Psoas muscle (tissue), 8 donors: Measurements from ENCODE around the gene TBRG4. TPM values are rescaled to one million over a fixed set of nuclear protein-coding genes. Genes with fewer than 3 reads are reported as not detected.
A peak's percentile ranks its signal among the peaks of the same experiment; 100 is the strongest.

Experiments used
- ATAC-seq, 4 donors: fragments of 200-7000 bp; cut with Tn5 transposase; one replicate each; pipeline ENCODE4 v1.9.1; 2020; ENCODE audit warnings: moderate library complexity in 3 of 4, mild to moderate bottlenecking in 2 of 4
- DNase-seq, 2 donors: peaks; one replicate each; pipeline ENCODE4 v3.0.0-alpha.2; 2020
- H3K27ac ChIP-seq: fragments of 200-600 bp; one replicate; pipeline ENCODE4 v1.8.0; 2022
- H3K27me3 ChIP-seq, 3 donors: fragments of 200-600 bp in 1 of 3; one replicate each; pipeline versions ENCODE4 v1.6.1 to v1.8.0; 2013 to 2022; ENCODE audit warnings: low read length in 2 of 3, mild to moderate bottlenecking in 2 of 3, moderate library complexity in 1 of 3; ENCODE audit not compliant: insufficient read depth in 3 of 3
- H3K36me3 ChIP-seq, 2 donors: fragments of 200-600 bp in 1 of 2; one replicate each; pipeline versions ENCODE4 v1.6.1 to v1.8.0; 2013 to 2022; ENCODE audit warnings: low read depth in 1 of 2, mild to moderate bottlenecking in 1 of 2, moderate library complexity in 1 of 2; ENCODE audit not compliant: insufficient read depth in 1 of 2
- H3K4me1 ChIP-seq: fragments of 200-600 bp; one replicate; pipeline ENCODE4 v1.8.0; 2022
- H3K4me3 ChIP-seq: fragments of 200-600 bp; one replicate; pipeline ENCODE4 v1.8.0; 2022; ENCODE audit warnings: mild to moderate bottlenecking
- H3K9me3 ChIP-seq: fragments of 200-600 bp; one replicate; pipeline ENCODE4 v1.8.0; 2022
- CTCF ChIP-seq: fragments of 200-600 bp; IDR thresholded peaks from one replicate; pipeline ENCODE4 v1.8.0; 2022; ENCODE audit warnings: antibody characterized with exemption
- WGBS, 3 donors: extraction: QIAGEN DNeasy Blood & Tissue Kit; methylation state at CpG; one replicate each; pipeline versions ENCODE4 v1.1.6 to v1.1.7; 2013; 5-methylcytosine and 5-hydroxymethylcytosine counted together
- intact Hi-C, 2 donors: fragments of 100-400 bp; cut with DNase I; formaldehyde crosslinking; loops; one replicate each; pipeline versions ENCODE4 v1.11.0 to v1.14.2; 2022
- polyA plus RNA-seq, 3 donors: library from polyadenylated mRNA; stranded (reverse); fragments of 200-250 nt; gene quantifications; one replicate each; pipeline ENCODE4 v1.2.3, GENCODE V29; 2013
- total RNA-seq, 4 donors: library from RNA; stranded (reverse); fragmentation: NEBNext Ultra II Directional in 2 of 4; extraction: Animal tissue kit (Norgen Biotek cat#: 25700) in 2 of 4; gene quantifications; one replicate each; pipeline versions ENCODE4 v1.2.1 to v1.2.4, GENCODE V29; 2021 to 2023
- donor health status: healthy with polysubstance abuse.
- donor health status: DM: no; HTN: no; CAD: no; lungs with moderate emphysema.
- donor health status: Bipolar disorder and iron deficiency.
- donor health status: healthy.
- donor health status: DM: yes; HTN: yes; CAD: no.
- donor health status: DM: no; HTN: no; CAD: no.
- donor health status: DM: no; HTN: no; CAD: no.
- donor health status: DM: yes; HTN: yes; CAD: no.

The TBRG4 gene
- total and polyA plus RNA-seq, 7 donors = 70.9 to 195 (median 91.6) TPM

GRCh38 chr7:45080958-45081669 is 30.4 kb downstream of the TBRG4 start:
- no peaks in the 10 kb centered on the region for H3K27me3 ChIP-seq
- no peaks in the 10 kb centered on the region for H3K4me1 ChIP-seq
- no peaks in the 10 kb centered on the region for H3K9me3 ChIP-seq
- WGBS, 3 donors = 82 to 91% (median 88%) methylated on average over 14 of the region's 14 CpGs
- no peak for TF ChIP-seq CTCF
- ATAC-seq = peak in 1 of 4 donors; percentile 15
- no peak for DNase-seq
- intact Hi-C loops = no loop called here
- H3K36me3 ChIP-seq = peaks cover 0 to 18% of the 10 kb centered on the region in 2 donors
- H3K4me3 ChIP-seq = no peak overlapping the region
- H3K27ac ChIP-seq = no peak overlapping the region

- no peak overlapping the region for H3K4me3 ChIP-seq
- H3K36me3 ChIP-seq = peaks cover 0 to 25% of the 10 kb centered on the region in 2 donors
- no peaks in the 10 kb centered on the region for H3K9me3 ChIP-seq
- no peaks in the 10 kb centered on the region for H3K27me3 ChIP-seq
- ATAC-seq (peak in 2 of 4 donors; percentile 16 to 40), DNase-seq (no peak)
- WGBS, 3 donors = 87 to 92% (median 90%) methylated on average over 17 of the region's 17 CpGs
- H3K27ac ChIP-seq = no peak overlapping the region
- intact Hi-C loops = no loop called here
- TF ChIP-seq CTCF = no peak
- no peaks in the 10 kb centered on the region for H3K4me1 ChIP-seq
These were observed 31.1 kb downstream of the TBRG4 start for GRCh38 chr7:45080265-45080957.

- no peak for TF ChIP-seq CTCF
- Histone ChIP-seq H3K27ac (no peak overlapping the region), H3K27me3 (no peaks in the 10 kb centered on the region), H3K4me1 (no peaks in the 10 kb centered on the region), H3K9me3 (no peaks in the 10 kb centered on the region), H3K36me3 (peaks cover 0 to 47% of the 10 kb centered on the region in 2 donors), H3K4me3 (no peak overlapping the region)
- ATAC-seq (no peak), DNase-seq (no peak)
- WGBS, 3 donors = 81 to 82% (median 81%) methylated on average over 8 of the region's 8 CpGs
- intact Hi-C loops = no loop called here
These were observed 33.3 kb downstream of the TBRG4 start for GRCh38 chr7:45078125-45078681.

- 84 to 94% (median 85%) methylated on average over 9 of the region's 9 CpGs for WGBS, 3 donors
- H3K27ac ChIP-seq = no peak overlapping the region
- H3K27me3 ChIP-seq = no peaks in the 10 kb centered on the region
- H3K9me3 ChIP-seq = no peaks in the 10 kb centered on the region
- ATAC-seq = no peak
- H3K4me3 ChIP-seq = no peak overlapping the region
- no peaks in the 10 kb centered on the region for H3K4me1 ChIP-seq
- intact Hi-C loops = no loop called here
- TF ChIP-seq CTCF = no peak
- no peak for DNase-seq
- peaks cover 0 to 53% of the 10 kb centered on the region in 2 donors for H3K36me3 ChIP-seq
These were observed 33.9 kb downstream of the TBRG4 start for GRCh38 chr7:45077579-45077978.
